Esophagus muscularis mucosa (tissue), 4 donors: Measurements from ENCODE around the gene SLAMF9.

Experiments
- CTCF ChIP-seq, 3 experiments: fragments of 200-600 bp in 2 of 3; fragments of 450-650 bp in 1 of 3; sonication (generic) in 2 of 3; IDR thresholded peaks; one replicate each; pipeline ENCODE4 v1.5.1; 2017 to 2019; ENCODE audit warnings: antibody characterized with exemption in 3 of 3, mild to moderate bottlenecking in 2 of 3, moderate library complexity in 1 of 3
- EP300 ChIP-seq: sonication (generic); formaldehyde crosslinking; IDR thresholded peaks from one replicate; pipeline ENCODE4 v1.6.1; 2017; ENCODE audit warnings: antibody characterized with exemption
- POLR2A ChIP-seq: fragments of 450-650 bp; IDR thresholded peaks from one replicate; pipeline ENCODE4 v1.6.1; 2017; ENCODE audit warnings: antibody characterized with exemption, moderate library complexity, mild to moderate bottlenecking, low read depth

GRCh38 chr1:159942632-159943277 lies 11.3 kb downstream of the SLAMF9 start:
- TF ChIP-seq CTCF (IDR thresholded peaks at IDR 0.05) (no peak), POLR2A (no peak), EP300 (no peak)
